Neural cell (in vitro differentiated cells): ENCODE measurements around the gene LHB. TPM values are rescaled to one million over a fixed set of nuclear protein-coding genes. Genes with fewer than 3 reads are reported as not detected.
"Not testable (repeated sequence)": the region's sequence is repeated elsewhere in the genome, so short reads cannot be mapped to it uniquely, and the experiment has no call there.

Source experiments
- H2AFZ ChIP-seq: fragments of 200-600, 300-800 bp; sonication (generic), shearing (Covaris generic); 2 replicates; pipeline ENCODE4 v1.6.0; 2014; ENCODE audit warnings: low read depth, mild to moderate bottlenecking, antibody characterized with exemption, low read length, moderate library complexity
- H3F3A ChIP-seq: fragments of 200-600 bp; shearing (Covaris generic); 2 replicates; pipeline ENCODE4 v1.6.1; 2016; ENCODE audit warnings: mild to moderate bottlenecking, moderate library complexity, mixed read lengths, antibody characterized with exemption, low read length; ENCODE audit not compliant: insufficient read depth, poor library complexity, severe bottlenecking
- H3K27ac ChIP-seq: fragments of 200-600, 300-800 bp; sonication (generic), shearing (Covaris generic); 2 replicates; pipeline ENCODE4 v1.5.1; 2014; ENCODE audit warnings: mild to moderate bottlenecking, low read length, moderate library complexity
- H3K27me3 ChIP-seq: fragments of 300-800, 200-600 bp; sonication (generic), shearing (Covaris generic); 2 replicates; pipeline ENCODE4 v1.6.0; 2014; ENCODE audit warnings: mild to moderate bottlenecking, low read depth, low read length, moderate library complexity; ENCODE audit not compliant: insufficient read depth
- H3K36me3 ChIP-seq: fragments of 300-800, 200-600 bp; sonication (generic), shearing (Covaris generic); 2 replicates; pipeline ENCODE4 v1.5.1; 2014; ENCODE audit warnings: mild to moderate bottlenecking, antibody characterized with exemption, low read length, moderate library complexity; ENCODE audit not compliant: insufficient read depth
- H3K4me2 ChIP-seq: fragments of 300-800, 200-600 bp; sonication (generic), shearing (Covaris generic); 2 replicates; pipeline ENCODE4 v1.6.0; 2014; ENCODE audit warnings: mild to moderate bottlenecking, low read length
- H3K4me3 ChIP-seq: fragments of 300-800, 200-600 bp; sonication (generic), shearing (Covaris generic); 2 replicates; pipeline ENCODE4 v1.5.1; 2014; ENCODE audit warnings: mild to moderate bottlenecking, low read length, moderate library complexity
- H3K79me2 ChIP-seq: fragments of 200-600 bp; shearing (Covaris generic); replicated peaks from 2 replicates; pipeline ENCODE4 v1.6.0; 2014; ENCODE audit warnings: mild to moderate bottlenecking, low read length, moderate library complexity; ENCODE audit not compliant: insufficient read depth
- H3K9ac ChIP-seq: fragments of 300-800, 200-600 bp; sonication (generic), shearing (Covaris generic); 2 replicates; pipeline ENCODE4 v1.6.1; 2016; ENCODE audit warnings: mild to moderate bottlenecking, low read length, mixed read lengths
- H3K9me2 ChIP-seq: fragments of 200-600 bp; shearing (Covaris generic); 2 replicates; pipeline ENCODE4 v1.6.1; 2016; ENCODE audit warnings: mild to moderate bottlenecking, low read length, mixed read lengths; ENCODE audit not compliant: insufficient read depth
- H3K9me3 ChIP-seq: fragments of 200-600, 300-800 bp; sonication (generic), shearing (Covaris generic); 2 replicates; pipeline ENCODE4 v1.6.1; 2016; ENCODE audit warnings: mild to moderate bottlenecking, mixed run types, low read length, moderate library complexity, mixed read lengths
- H4K20me1 ChIP-seq: fragments of 200-600 bp; shearing (Covaris generic); 2 replicates; pipeline ENCODE4 v1.6.1; 2016; ENCODE audit warnings: mild to moderate bottlenecking, mixed run types; ENCODE audit not compliant: insufficient read depth
- polyA plus RNA-seq: library from polyadenylated mRNA; depleted of rRNA; stranded (reverse); fragments of >200 nt; gene quantifications from 2 replicates; pipeline ENCODE4 v1.2.3, GENCODE V29; 2014

Gene LHB
- polyA plus RNA-seq, 1 donor from 2014 or later, result not detected

GRCh38 chr19:49031642-49032301, 14.9 kb upstream of the LHB start, which contains the start of gene CGB2:
TSS of gene CGB2 (plus strand) at chr19:49031890. CDS start at chr19:49032096, 206 bp downstream.
- H3F3A ChIP-seq, H3K4me3 ChIP-seq, H3K4me2 ChIP-seq, H3K9me2 ChIP-seq, H2AFZ ChIP-seq, H4K20me1 ChIP-seq, H3K79me2 ChIP-seq, H3K9me3 ChIP-seq, H3K9ac ChIP-seq, H3K27ac ChIP-seq, H3K36me3 ChIP-seq, H3K27me3 ChIP-seq: not testable (repeated sequence)

- H2AFZ ChIP-seq, H4K20me1 ChIP-seq, H3K79me2 ChIP-seq, H3K27me3 ChIP-seq, H3K9me2 ChIP-seq, H3K4me2 ChIP-seq, H3K36me3 ChIP-seq, H3K27ac ChIP-seq, H3K9me3 ChIP-seq, H3F3A ChIP-seq, H3K9ac ChIP-seq, H3K4me3 ChIP-seq: not testable (repeated sequence)
These were observed 13.4 kb upstream of the LHB start for GRCh38 chr19:49030323-49030722.

- H3K27me3 ChIP-seq, H4K20me1 ChIP-seq, H3K9ac ChIP-seq: not testable (repeated sequence)
These were observed 12.9 kb upstream of the LHB start for GRCh38 chr19:49029749-49030148.

GRCh38 chr19:49028686-49029085, 11.8 kb upstream of the LHB start:
- not testable (repeated sequence) for H3K9ac ChIP-seq, H4K20me1 ChIP-seq, H3K9me2 ChIP-seq, H3K4me3 ChIP-seq, H3K27ac ChIP-seq, H3F3A ChIP-seq, H2AFZ ChIP-seq, H3K27me3 ChIP-seq, H3K36me3 ChIP-seq, H3K9me3 ChIP-seq, H3K4me2 ChIP-seq, H3K79me2 ChIP-seq

More at GRCh38 chr19:49029749-49030148, 12.9 kb upstream of the LHB start:
- H3K9me3 ChIP-seq, H3K4me2 ChIP-seq, H3K36me3 ChIP-seq, H3K9me2 ChIP-seq, H3K4me3 ChIP-seq, H2AFZ ChIP-seq, H3F3A ChIP-seq, H3K27ac ChIP-seq, H3K79me2 ChIP-seq: not testable (repeated sequence)

GRCh38 chr19:49025599-49025998, 8.7 kb upstream of the LHB start:
- H3K9me2 ChIP-seq, H3K4me3 ChIP-seq, H2AFZ ChIP-seq, H4K20me1 ChIP-seq, H3K27me3 ChIP-seq, H3K36me3 ChIP-seq, H3K9me3 ChIP-seq, H3K79me2 ChIP-seq, H3F3A ChIP-seq, H3K27ac ChIP-seq, H3K9ac ChIP-seq, H3K4me2 ChIP-seq: not testable (repeated sequence)

GRCh38 chr19:49025088-49025487, 8.2 kb upstream of the LHB start:
- H3K9ac ChIP-seq, H2AFZ ChIP-seq, H3K36me3 ChIP-seq, H3K79me2 ChIP-seq, H3K9me3 ChIP-seq, H3K27ac ChIP-seq, H3K4me2 ChIP-seq, H4K20me1 ChIP-seq, H3F3A ChIP-seq, H3K9me2 ChIP-seq, H3K27me3 ChIP-seq, H3K4me3 ChIP-seq: not testable (repeated sequence)

- H3K27me3 ChIP-seq, H3K36me3 ChIP-seq, H3K9ac ChIP-seq, H2AFZ ChIP-seq, H3K9me3 ChIP-seq, H3K4me3 ChIP-seq, H4K20me1 ChIP-seq, H3K79me2 ChIP-seq, H3F3A ChIP-seq, H3K4me2 ChIP-seq, H3K9me2 ChIP-seq, H3K27ac ChIP-seq: not testable (repeated sequence)
These were observed 7.3 kb upstream of the LHB start, which contains the start of gene CGB3 for GRCh38 chr19:49024233-49024632. TSS of gene CGB3 (minus strand) at chr19:49024333. CDS start at chr19:49023971, 362 bp downstream.
